ENCODE data around the gene RTL9. TPM values are rescaled to one million over a fixed set of nuclear protein-coding genes. Genes with fewer than 3 reads are reported as not detected.
"Not testable (repeated sequence)": the region's sequence is repeated elsewhere in the genome, so short reads cannot be mapped to it uniquely, and the experiment has no call there.

The RTL9 gene
- total RNA-seq, 3 donors from 2014 or later (not counting 1 experiment from before 2014, with no cell fraction given), result not detected

- H3K27ac Mint-ChIP-seq, result no peak overlapping the region
- H3K4me1 Mint-ChIP-seq, result no peaks in the 10 kb centered on the region
These were observed 45.0 kb downstream of the RTL9 start for GRCh38 chrX:110403441-110404238.

DNA sequence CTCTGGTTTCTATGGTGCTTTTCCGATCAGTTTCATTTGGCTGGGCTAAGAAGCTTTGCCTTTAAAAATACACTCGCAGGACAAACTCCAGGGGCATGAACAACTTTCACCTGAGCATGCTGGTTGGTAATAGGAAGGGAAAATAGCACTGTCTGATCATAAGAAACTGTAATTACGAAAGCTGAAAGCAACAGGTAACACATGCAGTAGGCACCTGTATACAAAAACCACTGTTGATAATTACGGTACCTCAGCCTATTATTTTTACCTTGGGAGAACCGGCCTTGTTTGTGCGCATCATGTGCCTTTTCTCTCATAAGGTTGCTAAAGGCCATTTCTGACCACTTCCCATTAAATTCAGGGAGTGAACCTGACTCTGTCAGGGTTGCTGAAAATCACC, 45.7 kb downstream of the RTL9 start:
- Mint-ChIP-seq H3K36me3 (no peaks in the 10 kb centered on the region), H3K27me3 (ENCODE audit: low read depth in 2 of 2) (peaks cover 2 to 54% of the 10 kb centered on the region in 2 donors), H3K9me3 (no peaks in the 10 kb centered on the region), H3K27ac (no peak overlapping the region), H3K4me3 (no peak overlapping the region), H3K4me1 (no peaks in the 10 kb centered on the region)
- no peak for TF ChIP-seq CTCF (IDR thresholded peaks at IDR 0.05)
- Histone ChIP-seq H3K4me3 (ENCODE audit: low read length) (no peak overlapping the region), H3K36me3 (ENCODE audit: control insufficient read depth, insufficient read depth, low read length) (no peaks in the 10 kb centered on the region), H3K9me3 (ENCODE audit: control insufficient read depth, insufficient read depth, low read length) (no peaks in the 10 kb centered on the region), H3K27me3 (ENCODE audit: control insufficient read depth, insufficient read depth, low read length) (no peaks in the 10 kb centered on the region), H3K27ac (ENCODE audit: low read length) (no peak overlapping the region), H3K4me1 (ENCODE audit: control insufficient read depth, insufficient read depth, low read length) (no peaks in the 10 kb centered on the region)
- DNase-seq, result no peak
- intact Hi-C loops (cut with micrococcal nuclease), result no loop called here
- no peak for ATAC-seq
- WGBS (ENCODE audit: insufficient coverage), result 96% methylated on average over 6 of the region's 6 CpGs

More at GRCh38 chrX:110403441-110404238, 45.0 kb downstream of the RTL9 start:
- no peaks in the 10 kb centered on the region for H3K9me3 ChIP-seq (ENCODE audit: control insufficient read depth, insufficient read depth, low read length)
- no peak for DNase-seq
- intact Hi-C loops (cut with micrococcal nuclease), result no loop called here
- H3K4me1 ChIP-seq (ENCODE audit: control insufficient read depth, insufficient read depth, low read length), result no peaks in the 10 kb centered on the region
- ATAC-seq, result no peak
- Mint-ChIP-seq H3K9me3 (no peaks in the 10 kb centered on the region), H3K27me3 (ENCODE audit: low read depth in 2 of 2) (peaks cover 2 to 58% of the 10 kb centered on the region in 2 donors), H3K4me3 (no peak overlapping the region), H3K36me3 (no peaks in the 10 kb centered on the region)
- no peaks in the 10 kb centered on the region for H3K27me3 ChIP-seq (ENCODE audit: control insufficient read depth, insufficient read depth, low read length)
- H3K4me3 ChIP-seq (ENCODE audit: low read length), result no peak overlapping the region
- TF ChIP-seq CTCF (IDR thresholded peaks at IDR 0.05), result no peak
- WGBS (ENCODE audit: insufficient coverage), result 93% methylated on average over 14 of the region's 15 CpGs
- H3K27ac ChIP-seq (ENCODE audit: low read length), result no peak overlapping the region
- no peaks in the 10 kb centered on the region for H3K36me3 ChIP-seq (ENCODE audit: control insufficient read depth, insufficient read depth, low read length)

DNA sequence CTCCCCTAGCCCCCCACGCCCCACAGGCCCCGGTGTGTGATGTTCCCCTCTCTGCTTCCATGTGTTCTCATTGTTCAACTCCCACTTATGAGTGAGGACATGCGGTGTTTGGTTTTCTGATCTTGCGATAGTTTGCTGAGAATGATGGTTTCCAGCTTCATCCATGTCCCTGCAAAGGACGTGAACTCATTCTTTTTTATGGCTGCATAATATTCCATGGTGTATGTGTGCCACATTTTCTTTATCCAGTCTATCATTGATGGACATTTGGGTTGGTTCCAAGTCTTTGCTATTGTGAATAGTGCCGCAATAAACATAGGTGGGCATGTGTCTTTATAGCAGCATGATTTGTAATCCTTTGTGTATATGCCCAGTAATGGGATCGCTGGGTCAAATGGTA, 47.6 kb downstream of the RTL9 start:
- H3K27ac ChIP-seq (ENCODE audit: low read length); DNase-seq; H3K9me3 Mint-ChIP-seq; H3K36me3 ChIP-seq (ENCODE audit: control insufficient read depth, insufficient read depth, low read length); H3K9me3 ChIP-seq (ENCODE audit: control insufficient read depth, insufficient read depth, low read length); intact Hi-C loops (cut with micrococcal nuclease); H3K27ac Mint-ChIP-seq; H3K4me3 ChIP-seq (ENCODE audit: low read length); H3K4me3 Mint-ChIP-seq; H3K36me3 Mint-ChIP-seq; ATAC-seq; H3K27me3 ChIP-seq (ENCODE audit: control insufficient read depth, insufficient read depth, low read length); H3K4me1 ChIP-seq (ENCODE audit: control insufficient read depth, insufficient read depth, low read length); H3K4me1 Mint-ChIP-seq: not testable (repeated sequence)
- 100% methylated on average over 1 of the region's 7 CpGs for WGBS (ENCODE audit: insufficient coverage)
- peaks cover 2 to 40% of the 10 kb centered on the region in 2 donors for H3K27me3 Mint-ChIP-seq (ENCODE audit: low read depth in 2 of 2)

GRCh38 chrX:110406822-110407221, 48.2 kb downstream of the RTL9 start:
- no peaks in the 10 kb centered on the region for H3K36me3 Mint-ChIP-seq
- no peaks in the 10 kb centered on the region for H3K9me3 ChIP-seq (ENCODE audit: control insufficient read depth, insufficient read depth, low read length)
- no peak for ATAC-seq

More at GRCh38 chrX:110406822-110407221, 48.2 kb downstream of the RTL9 start:
- no peaks in the 10 kb centered on the region for H3K9me3 Mint-ChIP-seq
- intact Hi-C loops (cut with micrococcal nuclease), result no loop called here
- H3K27ac Mint-ChIP-seq, result no peak overlapping the region
- Histone ChIP-seq H3K4me3 (ENCODE audit: low read length) (no peak overlapping the region), H3K27ac (ENCODE audit: low read length) (no peak overlapping the region), H3K27me3 (ENCODE audit: control insufficient read depth, insufficient read depth, low read length) (no peaks in the 10 kb centered on the region), H3K36me3 (ENCODE audit: control insufficient read depth, insufficient read depth, low read length) (no peaks in the 10 kb centered on the region), H3K4me1 (ENCODE audit: control insufficient read depth, insufficient read depth, low read length) (no peaks in the 10 kb centered on the region)
- no peaks in the 10 kb centered on the region for H3K4me1 Mint-ChIP-seq
- no peak for TF ChIP-seq CTCF (IDR thresholded peaks at IDR 0.05)
- no peak for DNase-seq
- H3K27me3 Mint-ChIP-seq (ENCODE audit: low read depth in 2 of 2), result peaks cover 2 to 39% of the 10 kb centered on the region in 2 donors
- no peak overlapping the region for H3K4me3 Mint-ChIP-seq
- WGBS (ENCODE audit: insufficient coverage), result 81% methylated on average over 3 of the region's 4 CpGs
